Gastrocnemius medialis (tissue), 4 donors: ENCODE data around the gene POLDIP3.

ENCODE experiments used
- POLR2A ChIP-seq, 2 donors: fragments of 450-650 bp; IDR thresholded peaks; one replicate each; pipeline ENCODE4 v1.6.1; 2017; ENCODE audit warnings: antibody characterized with exemption in 2 of 2, mild to moderate bottlenecking in 2 of 2, moderate library complexity in 2 of 2
- TF ChIP-seq, protein P1 (sequence below), 5 experiments: fragments of 450-650 bp in 3 of 5; fragments of 200-600 bp in 2 of 5; sonication (generic) in 2 of 5; IDR thresholded peaks in 4 of 5; conservative IDR thresholded peaks in 1 of 5; 1 replicate in 4 of 5; 2 replicates in 1 of 5; pipeline ENCODE4 v1.5.1; 2016 to 2019; ENCODE audit warnings: antibody characterized with exemption in 5 of 5, mild to moderate bottlenecking in 3 of 5, moderate library complexity in 3 of 5

DNA sequence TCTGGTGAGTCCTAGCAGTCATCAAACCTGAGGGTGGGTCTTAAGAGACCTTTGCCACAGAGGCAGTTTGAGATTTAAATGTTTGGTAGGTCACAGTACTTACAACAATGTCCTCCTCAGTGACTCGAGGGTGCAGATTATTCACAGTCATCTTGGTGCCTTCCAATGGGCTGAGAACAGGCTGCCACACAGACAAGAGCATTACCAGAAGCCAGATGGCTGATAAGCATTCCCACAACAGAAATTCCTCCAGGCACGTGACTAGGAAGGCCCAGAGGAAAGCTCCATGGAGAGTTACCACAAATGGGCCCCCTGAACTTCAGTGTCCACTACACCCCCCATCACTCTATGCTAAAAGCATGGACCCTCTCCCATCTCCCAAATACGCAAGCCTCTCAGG is 19.2 kb downstream of the POLDIP3 start:
- TF ChIP-seq, protein P1, sequence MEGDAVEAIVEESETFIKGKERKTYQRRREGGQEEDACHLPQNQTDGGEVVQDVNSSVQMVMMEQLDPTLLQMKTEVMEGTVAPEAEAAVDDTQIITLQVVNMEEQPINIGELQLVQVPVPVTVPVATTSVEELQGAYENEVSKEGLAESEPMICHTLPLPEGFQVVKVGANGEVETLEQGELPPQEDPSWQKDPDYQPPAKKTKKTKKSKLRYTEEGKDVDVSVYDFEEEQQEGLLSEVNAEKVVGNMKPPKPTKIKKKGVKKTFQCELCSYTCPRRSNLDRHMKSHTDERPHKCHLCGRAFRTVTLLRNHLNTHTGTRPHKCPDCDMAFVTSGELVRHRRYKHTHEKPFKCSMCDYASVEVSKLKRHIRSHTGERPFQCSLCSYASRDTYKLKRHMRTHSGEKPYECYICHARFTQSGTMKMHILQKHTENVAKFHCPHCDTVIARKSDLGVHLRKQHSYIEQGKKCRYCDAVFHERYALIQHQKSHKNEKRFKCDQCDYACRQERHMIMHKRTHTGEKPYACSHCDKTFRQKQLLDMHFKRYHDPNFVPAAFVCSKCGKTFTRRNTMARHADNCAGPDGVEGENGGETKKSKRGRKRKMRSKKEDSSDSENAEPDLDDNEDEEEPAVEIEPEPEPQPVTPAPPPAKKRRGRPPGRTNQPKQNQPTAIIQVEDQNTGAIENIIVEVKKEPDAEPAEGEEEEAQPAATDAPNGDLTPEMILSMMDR (IDR thresholded peaks at IDR 0.05 in 4 of 5, conservative IDR thresholded peaks at IDR 0.05 in 1 of 5), result no peak
- TF ChIP-seq POLR2A (IDR thresholded peaks at IDR 0.05), result no peak
